ENCODE measurements around the gene CADPS2.

GRCh38 chr7:122847871-122848473 is 38.3 kb downstream of the CADPS2 start:
- TF ChIP-seq CTCF (IDR thresholded peaks at IDR 0.05): no peak
- no peak for TF ChIP-seq POLR2A (IDR thresholded peaks at IDR 0.05)
